ENCODE measurements around the gene ARL15.

GRCh38 chr5:54095969-54096368 lies 214.4 kb downstream of the ARL15 start:
- TF ChIP-seq CTCF (IDR thresholded peaks at IDR 0.05; ENCODE audit: low read depth, low read length) (no peak), EZH2phosphoT487 (IDR thresholded peaks at IDR 0.05; ENCODE audit: low read depth) (no peak)

Data from OCI-LY3 (cell line).